HG03175 (cell line): ENCODE measurements around the gene SPON1.
"Not testable (repeated sequence)": the region's sequence is repeated elsewhere in the genome, so short reads cannot be mapped to it uniquely, and the experiment has no call there.

Experiments
- ATAC-seq: cut with Tn5 transposase; IDR thresholded peaks from one replicate; pipeline ENCODE4 v1.9.1; 2021; ENCODE audit warnings: mild to moderate bottlenecking, moderate library complexity; ENCODE audit not compliant: unreplicated experiment

The SPON1 gene

GRCh38 chr11:14029971-14030920 lies 67.7 kb downstream of the SPON1 start:
- no peak for ATAC-seq

DNA sequence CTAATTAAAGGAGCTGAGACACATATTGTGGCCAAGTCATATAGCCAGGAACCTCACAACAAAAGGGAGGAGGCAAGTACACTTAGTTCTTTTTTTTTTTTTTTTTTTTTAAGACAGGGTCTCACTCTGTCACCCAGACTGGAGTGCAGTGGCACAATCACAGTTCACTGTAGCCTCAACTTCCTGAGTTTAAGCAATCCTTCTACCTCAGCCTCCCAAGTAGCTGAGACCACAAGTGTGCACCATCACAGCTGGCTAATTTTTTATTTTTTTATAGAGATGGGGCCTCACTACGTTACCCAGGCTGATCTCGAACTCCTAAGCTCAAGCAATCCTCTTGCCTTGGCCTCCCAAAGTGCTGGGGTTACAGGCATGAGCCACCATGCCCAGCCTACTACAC lies 73.0 kb downstream of the SPON1 start:
- not testable (repeated sequence) for ATAC-seq

DNA sequence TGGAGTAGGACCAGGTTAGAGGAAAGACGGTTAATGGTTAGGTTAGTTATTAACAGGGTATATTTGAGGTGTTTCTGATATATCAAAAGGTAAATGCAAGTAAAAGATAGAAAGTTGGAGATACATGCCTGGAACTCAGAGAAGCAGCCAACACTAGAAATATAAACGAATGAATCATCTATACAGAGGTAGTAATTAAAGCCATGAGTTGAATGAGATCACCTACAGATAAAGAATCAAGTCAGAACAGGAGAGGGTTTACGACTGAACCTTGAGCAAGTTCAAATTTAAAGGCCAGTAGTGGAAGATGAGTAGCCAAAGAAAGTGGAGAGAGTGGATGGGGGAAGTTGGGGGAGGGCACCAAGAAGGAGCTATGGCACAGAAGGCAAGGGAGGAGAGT lies 73.9 kb downstream of the SPON1 start:
- ATAC-seq: no peak

DNA sequence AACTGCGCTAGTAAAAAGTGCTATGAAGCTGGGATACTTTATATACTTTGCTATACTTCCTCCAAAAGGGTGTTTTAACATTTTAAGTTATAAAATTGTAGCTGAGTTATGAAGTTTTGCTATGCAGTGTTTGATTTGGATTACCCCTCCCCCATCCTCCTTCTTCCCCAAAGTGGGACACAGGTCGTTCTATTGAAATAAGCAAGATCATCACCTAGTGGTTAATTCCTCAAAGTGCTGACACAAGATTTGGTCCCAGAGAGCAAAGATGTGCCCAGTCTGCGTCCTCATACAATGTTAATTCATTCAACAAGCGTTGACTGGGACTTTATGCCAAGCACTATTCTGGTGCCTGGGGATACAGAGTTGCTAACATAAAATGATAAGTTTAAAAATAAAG lies 78.5 kb downstream of the SPON1 start:
- no peak for ATAC-seq

GRCh38 chr11:14041565-14041964 lies 79.0 kb downstream of the SPON1 start:
- no peak for ATAC-seq

GRCh38 chr11:14042686-14043465 lies 80.4 kb downstream of the SPON1 start:
- ATAC-seq: no peak

DNA sequence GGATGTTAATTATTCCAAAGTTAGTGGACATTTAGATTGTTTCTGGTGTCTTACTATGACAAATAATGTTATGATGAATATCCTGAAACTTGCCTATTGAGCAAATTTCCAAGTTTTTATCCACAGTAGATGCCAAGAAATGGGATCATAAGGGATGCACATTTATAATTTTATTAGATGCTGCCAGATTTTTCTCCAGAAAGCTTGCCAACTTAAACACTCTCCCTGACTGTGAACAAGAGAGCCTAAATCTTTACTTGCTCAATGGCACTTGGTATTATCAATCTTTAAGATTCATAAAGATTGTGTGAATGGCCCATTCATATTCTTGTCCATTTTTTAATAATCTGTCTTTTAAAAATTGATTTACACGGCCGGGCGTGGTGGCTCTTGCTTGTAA lies 82.4 kb downstream of the SPON1 start:
- no peak for ATAC-seq

DNA sequence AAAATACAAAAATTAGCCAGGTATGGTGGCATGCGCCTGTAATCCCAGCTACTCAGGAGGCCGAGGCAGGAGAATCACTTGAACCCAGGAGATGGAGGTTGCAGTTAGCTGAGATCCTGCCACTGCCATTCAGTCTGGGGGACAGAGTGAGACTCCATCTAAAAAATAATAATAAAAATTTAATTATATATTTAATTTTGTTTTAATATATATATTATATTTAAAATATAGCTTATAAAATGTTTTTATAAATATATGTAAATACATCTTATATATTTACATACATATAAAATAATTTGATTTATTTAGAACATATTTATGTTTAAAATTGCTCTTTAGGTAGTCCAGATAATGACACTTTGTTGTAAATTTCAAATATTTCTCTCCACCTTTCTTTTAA lies 82.9 kb downstream of the SPON1 start:
- ATAC-seq: no peak

- no peak for ATAC-seq
These were observed 89.7 kb downstream of the SPON1 start for GRCh38 chr11:14052198-14052597.

DNA sequence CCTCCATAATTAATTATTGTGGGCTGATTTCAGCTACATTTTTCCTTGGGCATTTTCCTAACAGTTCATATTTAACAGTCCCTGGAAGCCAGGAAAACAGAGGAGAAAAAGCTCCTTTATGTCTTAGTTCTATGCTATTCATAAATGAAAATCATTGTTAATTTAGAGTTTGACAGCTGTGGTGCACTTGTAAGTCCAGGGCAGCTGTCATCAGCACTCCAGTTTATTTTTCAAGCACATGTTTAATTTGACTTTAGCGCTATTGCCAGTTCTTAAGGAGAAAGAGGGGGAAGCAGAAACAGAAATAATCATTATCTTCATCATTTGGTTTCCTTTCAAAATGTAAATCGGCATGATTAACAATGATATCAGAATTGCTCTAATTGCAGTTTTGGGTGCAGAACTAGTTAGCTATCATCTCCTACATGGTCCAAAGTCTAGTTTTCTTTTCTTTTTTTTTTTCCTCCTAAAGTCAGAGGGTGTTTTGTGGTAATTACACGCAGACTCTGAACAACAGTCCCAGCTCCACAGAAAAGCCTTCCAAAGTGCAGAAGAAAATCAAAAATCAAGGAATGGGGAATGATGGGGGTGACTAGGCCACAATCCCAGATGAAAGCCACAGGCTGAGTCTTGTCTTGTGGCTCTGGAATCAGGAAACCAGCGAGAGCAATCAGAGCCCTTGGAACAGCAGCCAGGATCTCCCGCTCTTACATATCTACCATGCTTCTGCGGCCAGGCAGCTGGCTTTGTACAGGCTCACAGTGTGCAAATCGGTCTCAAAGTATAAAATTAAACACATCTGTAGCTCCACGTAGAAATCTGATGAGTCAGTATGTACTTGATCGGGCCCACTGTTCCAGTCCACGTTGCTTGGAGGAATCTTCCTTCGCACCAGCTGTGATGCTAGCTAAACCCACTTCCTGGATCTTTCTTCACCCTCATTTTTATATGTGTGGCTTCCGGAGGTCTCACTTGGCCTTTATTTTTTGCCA lies 91.9 kb downstream of the SPON1 start:
- no peak for ATAC-seq

DNA sequence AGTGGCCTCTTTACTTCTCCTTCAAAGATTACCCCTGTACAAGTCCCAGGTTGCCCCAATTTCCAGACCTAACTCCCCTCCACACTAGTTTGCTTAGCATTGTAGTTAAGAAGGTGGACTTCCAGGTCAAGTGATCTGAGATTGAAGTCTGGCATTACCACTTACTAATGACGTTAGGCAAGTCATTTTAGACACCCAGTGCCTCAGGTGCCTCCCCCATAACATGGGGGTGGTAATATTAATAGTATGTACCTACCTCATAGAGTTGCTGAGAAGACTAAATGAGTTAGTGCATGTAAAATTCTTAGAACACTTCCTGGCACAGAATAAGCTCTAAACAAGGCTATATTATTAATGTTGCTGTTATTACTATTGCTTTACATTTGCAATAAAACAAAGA lies 93.4 kb downstream of the SPON1 start:
- ATAC-seq: no peak

- no peak for ATAC-seq
These were observed 95.5 kb downstream of the SPON1 start for GRCh38 chr11:14058061-14058460.

- ATAC-seq: no peak
These were observed 97.0 kb downstream of the SPON1 start for GRCh38 chr11:14059491-14059890.

DNA sequence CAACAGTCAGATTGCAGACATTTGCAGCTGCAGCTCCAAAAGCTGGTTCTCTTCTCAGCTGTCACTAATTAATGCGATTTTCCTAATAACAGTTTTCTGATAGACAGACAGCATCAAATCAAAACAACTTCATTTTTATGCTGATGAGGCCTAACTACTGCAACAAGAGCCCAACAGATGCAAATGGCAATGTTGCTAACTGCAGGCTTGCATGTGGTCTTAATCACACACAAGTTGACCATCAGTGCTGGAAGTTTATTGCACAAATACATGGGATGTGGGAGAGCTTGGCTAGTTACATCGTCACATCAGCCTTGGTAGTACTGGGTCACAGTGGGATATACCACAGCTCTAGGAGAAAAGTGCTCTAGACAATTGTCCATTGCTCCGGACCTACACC lies 99.2 kb downstream of the SPON1 start:
- no peak for ATAC-seq

GRCh38 chr11:14065141-14065540 lies 102.6 kb downstream of the SPON1 start:
- ATAC-seq: no peak

- ATAC-seq: no peak
These were observed 103.2 kb downstream of the SPON1 start for GRCh38 chr11:14065681-14066080.

GRCh38 chr11:14067686-14068085 lies 105.2 kb downstream of the SPON1 start:
- no peak for ATAC-seq

DNA sequence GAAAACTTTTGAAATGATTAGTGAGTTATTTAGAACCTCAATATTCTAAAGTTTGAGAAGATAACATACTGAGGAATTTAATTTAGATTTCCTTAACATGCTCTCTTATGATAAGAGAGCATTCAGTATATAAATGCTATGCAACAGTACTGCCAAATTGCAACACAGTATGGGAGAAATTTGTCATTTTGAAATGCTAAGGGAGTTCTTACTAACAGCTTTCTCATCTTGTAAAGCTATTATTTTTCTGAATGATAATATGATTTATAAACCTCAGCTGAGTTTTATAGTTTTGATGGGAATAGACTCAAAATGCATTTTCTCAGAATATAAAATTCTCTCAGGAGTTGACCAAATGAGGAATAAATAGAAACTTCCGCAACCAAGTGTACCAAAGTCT lies 108.4 kb downstream of the SPON1 start:
- no peak for ATAC-seq

GRCh38 chr11:14073849-14074476 lies 111.4 kb downstream of the SPON1 start:
- no peak for ATAC-seq
